ENCODE measurements around the gene NQO2.
"Not testable (repeated sequence)": the region's sequence is repeated elsewhere in the genome, so short reads cannot be mapped to it uniquely, and the experiment has no call there.

Gene NQO2

DNA sequence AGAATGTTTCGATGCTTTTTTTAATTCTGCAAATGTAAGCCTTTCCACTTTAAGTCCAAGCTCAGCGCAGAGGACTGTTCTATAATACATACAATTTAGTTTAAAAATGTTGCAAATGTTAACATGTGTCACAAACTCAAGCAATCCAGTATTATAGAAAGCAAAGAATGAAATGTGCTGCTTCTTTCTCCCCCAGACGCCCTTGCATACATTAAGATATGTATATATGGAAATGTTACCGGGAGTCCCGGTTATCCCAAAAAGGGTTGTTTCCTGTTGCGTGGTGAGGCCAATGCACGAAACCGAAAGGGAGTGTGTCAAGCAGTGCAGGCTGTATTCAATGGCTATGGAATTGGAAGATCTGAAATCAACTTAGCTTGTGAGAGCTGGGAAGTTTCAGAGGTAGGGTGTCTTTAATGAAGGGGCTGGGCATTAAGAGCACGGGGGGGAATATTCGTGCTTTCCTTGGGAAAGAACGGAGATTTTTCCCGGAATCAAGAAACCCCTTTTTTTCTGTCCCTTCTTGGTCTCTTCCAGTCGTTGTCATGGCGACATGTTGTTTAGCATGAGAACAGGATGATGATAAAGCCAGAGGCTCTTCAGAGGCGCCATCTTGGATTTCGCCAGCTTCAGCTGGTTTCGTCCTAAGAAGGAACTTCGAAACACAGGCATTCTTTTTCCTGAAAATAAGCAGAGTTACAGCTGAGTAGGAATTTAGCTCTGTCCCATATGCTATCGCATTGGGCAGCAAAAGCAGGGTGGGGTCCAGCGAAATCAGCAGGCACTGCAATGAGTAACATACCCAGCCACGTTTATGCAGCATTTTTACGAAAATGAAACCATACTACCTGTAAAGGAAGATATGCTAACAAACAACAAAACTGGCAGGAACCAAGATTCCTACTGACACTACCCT lies 10.1 kb upstream of the NQO2 start:
- DNase-seq (ENCODE audit: low read depth) = peak; percentile 98

DNA sequence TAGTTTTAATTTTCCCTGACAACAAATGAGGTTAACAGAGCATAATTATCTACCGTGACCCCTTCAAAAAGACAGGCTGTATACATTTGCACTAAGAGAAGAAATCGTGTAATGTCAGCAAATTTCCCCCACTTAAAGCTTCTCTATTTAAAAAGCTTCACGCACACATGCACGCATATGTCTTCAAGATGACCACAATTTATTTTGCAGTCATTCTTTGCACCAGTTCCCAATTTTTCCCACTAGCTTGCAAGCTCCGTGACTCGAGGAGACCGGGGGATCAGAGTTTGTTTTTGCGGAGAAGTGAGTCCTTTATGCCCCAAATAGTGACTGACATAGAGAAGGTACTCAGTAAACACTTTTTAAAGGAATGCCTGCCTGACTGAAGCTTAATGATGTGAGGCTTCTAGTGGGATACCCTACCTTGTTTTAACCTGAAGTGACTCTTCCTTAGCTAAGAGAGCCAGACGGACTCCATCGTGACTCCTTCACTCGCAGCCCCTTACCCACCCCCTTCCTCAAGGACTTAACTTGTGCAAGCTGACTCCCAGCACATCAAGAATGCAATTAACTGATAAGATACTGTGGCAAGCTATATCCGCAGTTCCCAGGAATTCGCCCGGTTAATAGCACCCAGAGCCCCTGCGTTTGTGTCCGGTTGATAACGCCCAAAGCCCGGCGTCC lies 9.3 kb upstream of the NQO2 start:
- peak; percentile 53 for DNase-seq (ENCODE audit: low read depth)

DNA sequence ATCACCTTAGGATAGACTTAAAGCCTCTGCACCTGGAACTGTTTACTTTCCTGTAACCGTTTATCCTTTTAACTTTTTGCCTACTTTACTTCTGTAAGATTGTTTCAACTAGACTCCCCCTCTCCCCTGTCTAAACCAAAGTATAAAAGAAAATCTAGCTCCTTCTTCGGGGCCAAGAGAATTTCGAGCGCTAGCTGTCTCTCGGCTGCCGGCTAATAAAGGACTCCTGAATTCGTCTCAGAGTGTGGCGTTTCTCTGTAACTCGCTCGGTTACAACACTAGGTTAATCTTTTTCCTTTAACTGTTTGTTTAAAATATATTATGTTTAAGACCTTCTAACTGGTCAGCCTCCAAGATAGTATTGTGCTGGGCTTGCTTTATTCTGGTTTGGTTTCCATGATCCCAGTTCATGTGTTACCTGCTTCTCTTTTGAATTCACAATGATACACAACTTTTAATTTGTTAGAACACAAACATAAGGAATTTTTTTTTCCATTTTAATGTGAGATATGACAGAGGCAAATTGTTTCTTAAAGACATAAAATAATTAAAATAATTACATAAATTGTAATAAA lies 8.7 kb upstream of the NQO2 start:
- DNase-seq (ENCODE audit: low read depth) = peak; percentile 25

DNA sequence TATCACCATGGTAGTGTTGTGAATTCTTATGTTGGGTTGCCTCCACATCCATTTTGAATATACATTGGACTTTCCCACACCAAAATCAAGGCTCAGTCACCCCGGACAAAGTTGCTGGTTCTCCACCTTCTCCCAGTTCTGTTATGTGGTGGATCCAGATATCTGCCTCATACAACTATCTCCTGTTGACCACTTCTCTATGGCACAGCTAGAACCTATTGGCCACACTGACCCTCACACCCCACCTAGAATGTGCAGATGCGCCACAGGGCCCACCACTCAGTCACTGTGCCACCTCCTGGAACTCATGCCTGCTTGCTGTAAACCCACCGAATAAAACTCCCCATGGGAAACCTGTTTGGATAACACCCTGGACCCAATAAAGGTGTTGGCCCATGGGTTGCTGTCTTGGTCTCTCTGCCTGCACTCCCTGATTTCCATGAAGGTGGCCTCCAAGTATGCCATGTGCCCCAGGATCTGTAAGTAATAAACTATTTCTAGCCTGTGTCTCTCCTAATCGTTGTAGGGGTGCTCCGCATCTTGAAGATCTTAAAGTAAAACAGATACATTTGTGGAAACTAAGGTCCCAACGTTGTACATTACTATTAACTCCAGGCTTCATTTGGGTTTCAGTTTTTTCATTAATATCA lies 7.2 kb upstream of the NQO2 start:
- no peak for DNase-seq (ENCODE audit: low read depth)

DNA sequence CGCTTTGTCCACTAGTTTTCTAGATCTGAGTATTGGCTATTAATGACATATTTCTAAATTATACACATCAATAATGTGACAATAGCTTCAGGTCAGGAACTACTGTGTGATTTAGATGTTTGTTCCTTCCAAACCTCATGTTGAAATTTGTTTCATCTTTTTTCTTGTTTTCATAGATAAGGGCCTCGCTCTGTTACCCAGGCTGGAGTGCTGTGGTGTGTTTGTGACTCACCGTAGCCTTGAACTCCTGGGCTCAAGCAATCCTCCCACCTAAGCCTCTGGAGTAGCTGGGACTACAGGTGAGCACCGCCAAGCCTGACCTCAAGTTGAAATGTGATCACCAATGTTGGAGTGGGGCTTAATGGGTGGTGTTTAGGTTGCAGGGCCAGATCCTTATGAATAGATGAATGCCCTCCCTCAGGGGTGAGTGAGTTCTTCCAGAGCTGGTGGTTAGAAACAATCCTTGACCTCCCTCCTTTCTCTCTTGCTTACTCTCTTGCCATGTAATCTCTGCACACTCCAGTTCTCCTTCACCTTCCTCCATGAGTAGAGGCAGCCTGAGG lies 5.9 kb upstream of the NQO2 start:
- DNase-seq (ENCODE audit: low read depth) = no peak

DNA sequence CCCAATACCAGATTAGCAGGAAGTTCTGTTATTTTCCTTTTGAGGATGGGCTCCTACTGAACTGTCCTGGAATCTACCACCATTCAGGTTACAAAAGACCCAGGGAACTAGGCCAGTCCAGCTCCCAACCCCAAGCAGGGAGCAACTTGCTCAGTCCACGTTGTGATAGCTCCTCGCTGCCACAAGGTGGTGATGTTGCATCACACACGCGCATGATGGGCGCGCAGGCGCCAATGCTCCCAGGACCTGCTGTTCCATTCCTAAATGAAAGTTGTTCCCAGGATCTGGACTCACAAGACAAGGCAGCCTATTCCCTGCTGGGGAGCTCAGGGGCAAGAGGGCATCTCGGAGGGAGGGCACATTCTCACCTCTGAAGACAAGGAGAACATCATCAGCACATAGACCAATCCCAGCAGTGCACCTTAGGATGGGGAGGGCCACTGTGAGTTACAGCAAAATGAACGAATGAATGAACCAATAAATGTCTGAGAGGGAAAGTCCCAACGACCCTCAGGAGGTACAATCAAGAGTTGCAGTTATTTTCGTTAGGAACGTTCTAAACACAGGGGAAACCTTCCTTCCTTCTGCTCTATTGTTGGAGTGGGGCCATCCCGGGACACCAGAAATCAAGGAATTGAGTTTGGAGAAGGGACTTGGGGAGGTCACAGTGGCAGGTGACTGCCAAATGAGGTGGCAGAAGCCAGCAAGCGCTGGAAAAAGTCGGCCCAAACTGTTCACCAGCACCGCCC lies 1.3 kb upstream of the NQO2 start:
- DNase-seq (ENCODE audit: low read depth) = peak; percentile 21

DNA sequence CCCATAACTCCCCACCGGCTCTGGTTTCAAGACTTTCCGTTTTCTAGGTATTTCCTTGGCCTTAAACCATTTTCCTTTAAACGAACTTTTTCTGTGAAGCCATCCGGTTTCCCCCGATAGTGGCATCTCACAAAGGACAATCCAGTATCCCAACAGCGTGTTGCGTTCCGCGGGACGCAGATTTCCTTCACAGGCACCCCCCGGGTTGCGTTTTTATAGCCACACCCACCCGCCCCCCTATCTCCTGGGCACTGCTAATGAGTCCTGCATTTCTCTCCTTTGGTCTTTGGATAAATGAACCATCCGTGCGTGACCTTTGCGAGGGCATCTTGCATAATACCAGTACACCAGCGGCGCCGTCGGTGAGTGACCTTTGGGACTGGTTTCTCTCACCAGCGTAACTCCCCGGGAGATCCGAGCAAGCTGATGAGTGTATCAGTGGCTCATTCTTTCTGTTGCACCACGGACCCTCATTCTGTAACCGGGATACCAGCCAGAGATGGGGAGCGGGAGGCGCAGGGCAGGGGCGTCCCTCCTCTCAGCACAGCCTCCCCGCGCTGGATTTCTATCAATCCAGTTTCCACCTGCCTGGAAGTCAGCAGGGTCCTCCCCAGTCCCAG lies 586 bp upstream of the NQO2 start:
- peak; percentile 87 for DNase-seq (ENCODE audit: low read depth)

DNA sequence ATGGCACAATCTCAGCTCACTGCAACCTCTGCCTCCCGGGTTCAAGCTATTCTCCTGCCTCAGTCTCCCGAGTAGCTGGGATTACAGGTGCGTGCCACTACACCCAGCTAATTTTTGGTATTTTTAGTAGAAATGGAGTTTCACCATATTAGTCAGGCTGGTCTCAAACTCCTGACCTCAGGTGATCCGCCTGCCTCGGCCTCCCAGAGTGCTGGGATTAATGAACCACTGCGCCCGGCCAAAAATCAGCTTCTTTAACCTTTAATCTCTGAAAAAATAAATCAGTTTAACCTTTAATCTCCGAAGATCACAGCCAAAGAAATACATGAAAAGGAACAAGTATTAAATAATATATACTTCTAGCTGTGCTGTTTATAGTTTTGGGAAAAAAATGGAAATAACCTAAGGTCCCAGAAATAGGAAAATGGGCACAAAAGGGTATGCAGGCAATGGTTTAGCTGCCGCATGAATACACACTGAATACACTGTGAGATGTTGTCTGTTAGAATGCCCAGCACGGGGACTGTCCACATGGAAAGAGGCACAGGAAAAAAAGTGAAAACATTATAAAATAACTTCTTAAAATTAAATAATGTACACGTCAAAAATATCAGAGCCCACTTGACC lies 1.6 kb downstream of the NQO2 start:
- DNase-seq (ENCODE audit: low read depth) = no peak

DNA sequence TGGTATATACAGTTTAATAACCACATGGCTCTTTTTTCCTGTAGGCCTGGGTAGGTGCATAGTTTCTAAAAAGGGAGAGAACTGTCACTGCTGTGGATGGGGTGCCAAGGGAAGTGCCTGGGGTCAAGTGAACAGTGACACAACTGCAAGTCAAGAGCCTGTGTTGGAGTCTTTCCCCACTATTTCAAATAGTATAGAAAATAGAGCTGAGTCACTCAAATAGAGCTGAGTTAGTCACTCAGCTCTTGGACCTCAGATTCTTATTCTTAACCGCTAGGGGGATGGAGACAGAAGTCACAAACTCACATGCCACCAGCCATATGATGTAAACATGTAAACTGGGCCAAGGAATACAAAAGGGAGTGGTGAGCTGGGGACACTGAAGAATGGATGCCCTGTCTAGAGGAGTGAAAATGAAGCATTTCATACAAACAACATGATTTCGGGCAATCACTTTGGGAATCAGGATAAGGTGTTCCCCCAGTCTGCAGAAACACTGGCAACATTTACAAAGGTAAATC lies 2.1 kb downstream of the NQO2 start:
- peak; percentile 89 for DNase-seq (ENCODE audit: low read depth)

DNA sequence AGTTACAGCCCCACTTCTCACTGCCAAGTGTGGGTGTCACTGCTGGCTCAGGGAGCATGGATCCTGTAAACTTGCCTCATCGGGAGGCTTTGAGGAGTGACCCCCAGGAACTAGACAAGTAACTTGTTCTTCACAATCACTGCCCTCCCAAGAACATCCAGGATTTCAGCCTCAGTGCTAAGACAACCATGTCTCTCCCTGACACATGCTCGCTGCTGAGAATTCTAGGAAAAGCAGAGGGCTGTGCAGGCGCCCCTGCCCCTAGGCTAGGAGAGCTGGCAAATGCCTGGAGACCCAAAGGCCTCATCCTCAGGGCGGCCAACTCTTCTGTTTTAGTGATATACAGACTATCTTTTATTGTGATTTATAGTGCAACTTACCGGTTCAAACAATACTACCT lies 3.5 kb downstream of the NQO2 start:
- not testable (repeated sequence) for DNase-seq (ENCODE audit: low read depth)

DNA sequence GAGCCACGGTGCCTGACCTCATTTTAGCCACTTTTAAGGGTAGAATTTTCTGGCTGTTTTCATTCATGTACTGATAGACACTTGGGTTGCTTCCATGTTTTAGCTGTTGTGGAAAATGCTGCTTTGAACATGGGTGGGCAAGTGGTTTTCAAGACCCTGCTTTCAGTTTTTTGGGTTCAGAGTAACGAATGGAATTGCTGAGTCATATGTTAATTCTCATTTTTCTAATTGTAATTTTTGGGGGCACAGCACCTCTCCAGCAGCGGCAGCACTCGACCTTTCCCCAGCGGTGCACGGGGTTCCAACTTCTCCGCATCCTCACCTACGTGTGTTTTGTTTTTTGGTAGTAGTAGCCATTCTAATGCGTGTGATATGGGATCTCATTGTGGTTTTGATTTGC lies 5.4 kb downstream of the NQO2 start:
- no peak for DNase-seq (ENCODE audit: low read depth)

DNA sequence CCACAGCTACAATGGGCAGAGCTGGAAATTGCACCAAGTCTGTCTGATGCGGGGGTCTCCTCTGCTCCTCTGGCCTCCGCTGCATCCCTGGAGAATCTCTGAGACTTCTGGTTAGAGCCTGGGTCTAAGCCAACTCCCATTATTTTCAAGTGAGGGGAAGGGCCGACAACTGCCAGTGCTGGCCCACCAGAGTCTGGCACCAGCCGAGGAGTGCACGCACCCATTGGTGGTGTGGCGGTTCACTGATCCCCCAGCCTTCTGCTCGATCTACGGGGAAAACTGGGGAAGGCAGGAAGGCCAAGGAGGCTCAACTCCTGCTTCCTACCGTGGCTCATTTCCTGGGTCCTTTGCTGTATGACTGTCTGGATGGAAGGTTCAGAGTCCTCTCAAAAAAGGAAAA lies 6.2 kb downstream of the NQO2 start:
- no peak for DNase-seq (ENCODE audit: low read depth)

DNA sequence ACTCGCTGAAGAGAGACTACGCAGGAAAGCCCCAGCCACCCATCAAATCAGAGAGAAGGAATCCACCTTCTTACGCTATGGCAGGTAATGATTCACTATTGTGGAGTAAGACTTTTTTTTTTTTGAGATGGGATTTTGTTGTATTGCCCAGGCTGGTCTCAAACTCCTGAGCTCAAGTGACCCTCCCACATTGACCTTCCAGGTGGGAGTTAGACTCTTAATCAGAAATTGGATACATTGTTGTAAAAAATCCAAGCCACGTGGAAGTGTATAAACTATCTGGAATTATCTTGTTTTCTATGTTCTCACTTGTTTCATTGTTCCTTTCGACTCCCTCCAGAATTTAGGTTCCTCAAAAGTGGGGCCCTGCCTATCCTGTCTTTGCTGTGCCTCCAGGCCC lies 6.8 kb downstream of the NQO2 start:
- DNase-seq (ENCODE audit: low read depth) = no peak

DNA sequence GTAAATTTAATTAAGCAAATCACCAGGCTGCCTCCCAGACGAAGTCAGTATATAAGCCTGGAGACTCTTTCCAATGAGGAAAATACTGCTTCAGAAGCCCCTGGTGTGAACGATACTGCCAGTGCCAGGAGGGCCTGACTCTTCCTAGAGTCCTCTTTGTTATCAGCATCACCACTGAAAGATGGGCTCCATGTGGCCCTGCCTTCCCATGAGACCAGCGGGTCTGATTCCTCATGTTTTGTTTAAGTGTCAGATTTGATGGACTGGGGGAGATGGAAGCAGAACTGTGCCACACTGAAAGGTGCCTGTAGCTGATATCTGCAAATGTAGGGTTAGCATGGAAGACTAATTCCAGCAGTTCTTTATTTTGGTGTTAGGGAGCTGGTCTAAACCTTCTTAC lies 7.9 kb downstream of the NQO2 start:
- DNase-seq (ENCODE audit: low read depth) = no peak

DNA sequence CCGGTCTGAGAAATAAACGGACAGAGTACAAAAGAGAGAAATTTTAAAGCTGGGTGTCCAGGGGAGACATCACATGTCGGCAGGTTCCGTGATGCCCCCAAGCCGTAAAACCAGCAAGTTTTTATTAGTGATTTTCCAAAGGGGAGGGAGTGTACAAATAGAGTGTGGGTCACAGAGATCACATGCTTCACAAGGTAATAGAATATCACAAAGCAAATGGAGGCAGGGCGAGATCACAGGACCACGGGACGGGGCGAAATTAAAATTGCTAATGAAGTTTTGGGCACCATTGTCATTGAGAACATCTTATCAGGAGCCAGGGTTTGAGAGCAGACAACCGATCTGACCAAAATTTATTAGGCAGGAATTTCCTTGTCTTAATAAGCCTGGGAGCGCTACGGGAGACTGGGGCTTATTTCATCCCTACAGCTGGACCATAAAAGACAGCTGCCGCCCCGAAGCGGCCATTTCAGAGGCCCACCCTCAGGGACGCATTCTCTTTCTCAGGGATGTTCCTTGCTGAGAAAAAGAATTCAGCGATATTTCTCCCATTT lies 9.1 kb downstream of the NQO2 start:
- not testable (repeated sequence) for DNase-seq (ENCODE audit: low read depth)

DNA sequence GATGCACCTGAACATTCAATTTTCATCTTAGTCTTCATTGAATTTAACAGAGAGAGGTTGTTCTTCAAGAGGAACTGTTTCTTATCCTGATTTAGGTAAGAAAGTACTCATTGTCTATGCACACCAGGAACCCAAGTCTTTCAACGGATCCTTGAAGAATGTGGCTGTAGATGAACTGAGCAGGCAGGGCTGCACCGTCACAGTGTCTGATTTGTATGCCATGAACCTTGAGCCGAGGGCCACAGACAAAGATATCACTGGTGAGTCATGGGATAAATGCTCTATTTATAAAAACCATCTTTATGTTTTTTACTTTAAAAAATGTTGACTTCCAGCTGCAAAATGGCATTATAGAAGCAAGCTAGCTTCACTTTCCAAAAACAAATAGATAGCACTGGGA lies 10.2 kb downstream of the NQO2 start:
- no peak for DNase-seq (ENCODE audit: low read depth)

DNA sequence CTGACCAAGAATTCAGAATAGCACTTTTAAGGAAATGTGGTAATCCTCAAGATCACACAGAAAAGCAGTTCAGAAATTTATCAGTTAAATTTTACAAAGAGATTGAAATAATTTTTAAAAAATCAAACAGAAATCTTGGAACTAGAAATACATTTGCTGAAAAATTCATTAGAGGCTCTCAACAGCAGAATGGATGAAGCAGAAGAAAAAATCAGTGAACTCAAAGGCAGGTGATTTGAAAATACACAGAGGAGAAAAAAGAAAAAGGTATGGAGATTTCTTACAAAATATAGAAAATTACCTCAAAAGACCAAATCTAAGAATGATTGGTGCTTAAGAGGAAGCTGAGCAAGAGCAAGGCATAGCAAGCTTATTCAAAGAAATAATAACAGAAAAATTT lies 11.5 kb downstream of the NQO2 start:
- DNase-seq (ENCODE audit: low read depth) = no peak

DNA sequence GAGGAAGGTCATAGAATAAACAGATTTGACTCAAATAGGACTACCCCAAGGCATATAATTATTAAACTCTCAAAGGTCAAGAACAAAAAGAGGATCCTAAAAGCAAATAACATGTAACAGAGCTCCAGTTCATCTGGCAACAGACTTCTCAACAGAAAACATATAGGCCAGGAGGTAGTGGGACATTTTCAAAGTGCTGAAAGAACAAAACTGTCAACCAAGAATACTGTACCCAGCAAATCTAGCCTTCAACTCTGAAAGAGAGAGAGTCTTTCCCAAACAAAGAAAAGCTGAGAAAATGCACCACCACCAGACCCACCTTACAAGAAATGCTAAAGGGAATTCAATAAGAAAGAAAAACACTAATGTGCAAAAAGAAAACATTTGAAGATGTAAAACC lies 11.9 kb downstream of the NQO2 start:
- no peak for DNase-seq (ENCODE audit: low read depth)

DNA sequence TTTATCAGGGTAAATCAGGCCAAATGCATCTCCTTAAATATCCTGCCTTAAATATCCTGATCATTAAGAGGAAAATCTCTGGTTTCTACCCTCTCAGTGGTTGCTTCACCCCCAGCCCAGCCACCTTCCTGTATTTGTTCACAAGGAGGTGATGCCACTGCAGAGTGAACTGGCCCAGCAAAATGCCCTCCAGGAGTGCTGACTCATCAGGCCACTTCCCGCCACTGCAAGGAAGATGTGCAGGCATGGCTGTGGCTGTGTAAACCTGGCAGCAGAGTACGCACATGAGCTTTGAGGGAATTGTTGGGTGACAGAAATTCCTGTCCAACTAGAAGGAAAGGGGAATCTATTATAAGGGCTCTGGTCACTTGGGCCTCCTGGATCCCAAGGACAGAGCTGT lies 13.8 kb downstream of the NQO2 start:
- peak; percentile 78 for DNase-seq (ENCODE audit: low read depth)

Data from EH (cell line).